ENCODE data around the gene TAOK3.

DNA sequence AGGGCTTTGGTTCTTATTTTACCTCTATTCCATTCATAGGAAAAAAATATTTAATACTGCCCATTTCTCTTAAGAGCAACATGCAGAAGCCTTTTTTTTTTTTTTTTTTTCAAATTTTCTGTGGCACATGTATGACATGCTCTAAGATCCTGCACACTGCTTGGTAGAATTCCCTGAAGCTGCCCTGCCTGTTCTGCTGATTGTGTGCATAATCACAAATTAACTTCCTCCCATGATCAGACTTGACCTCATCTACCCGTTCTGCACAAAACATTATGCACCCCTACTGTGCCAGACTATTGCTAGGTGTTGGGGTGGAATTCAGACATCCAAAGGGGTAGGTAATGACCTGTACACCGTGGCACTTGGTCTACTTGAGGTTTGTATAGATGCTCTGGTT lies 25.8 kb upstream of the TAOK3 start:
- no peak for TF ChIP-seq POLR2A (IDR thresholded peaks at IDR 0.05)
- TF ChIP-seq, protein P1, sequence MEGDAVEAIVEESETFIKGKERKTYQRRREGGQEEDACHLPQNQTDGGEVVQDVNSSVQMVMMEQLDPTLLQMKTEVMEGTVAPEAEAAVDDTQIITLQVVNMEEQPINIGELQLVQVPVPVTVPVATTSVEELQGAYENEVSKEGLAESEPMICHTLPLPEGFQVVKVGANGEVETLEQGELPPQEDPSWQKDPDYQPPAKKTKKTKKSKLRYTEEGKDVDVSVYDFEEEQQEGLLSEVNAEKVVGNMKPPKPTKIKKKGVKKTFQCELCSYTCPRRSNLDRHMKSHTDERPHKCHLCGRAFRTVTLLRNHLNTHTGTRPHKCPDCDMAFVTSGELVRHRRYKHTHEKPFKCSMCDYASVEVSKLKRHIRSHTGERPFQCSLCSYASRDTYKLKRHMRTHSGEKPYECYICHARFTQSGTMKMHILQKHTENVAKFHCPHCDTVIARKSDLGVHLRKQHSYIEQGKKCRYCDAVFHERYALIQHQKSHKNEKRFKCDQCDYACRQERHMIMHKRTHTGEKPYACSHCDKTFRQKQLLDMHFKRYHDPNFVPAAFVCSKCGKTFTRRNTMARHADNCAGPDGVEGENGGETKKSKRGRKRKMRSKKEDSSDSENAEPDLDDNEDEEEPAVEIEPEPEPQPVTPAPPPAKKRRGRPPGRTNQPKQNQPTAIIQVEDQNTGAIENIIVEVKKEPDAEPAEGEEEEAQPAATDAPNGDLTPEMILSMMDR (IDR thresholded peaks at IDR 0.05) = no peak
- no peak for TF ChIP-seq POLR2AphosphoS5 (IDR thresholded peaks at IDR 0.05)

Data from prostate gland (tissue), 2 donors.